ENCODE measurements around the gene NUDT4.

DNA sequence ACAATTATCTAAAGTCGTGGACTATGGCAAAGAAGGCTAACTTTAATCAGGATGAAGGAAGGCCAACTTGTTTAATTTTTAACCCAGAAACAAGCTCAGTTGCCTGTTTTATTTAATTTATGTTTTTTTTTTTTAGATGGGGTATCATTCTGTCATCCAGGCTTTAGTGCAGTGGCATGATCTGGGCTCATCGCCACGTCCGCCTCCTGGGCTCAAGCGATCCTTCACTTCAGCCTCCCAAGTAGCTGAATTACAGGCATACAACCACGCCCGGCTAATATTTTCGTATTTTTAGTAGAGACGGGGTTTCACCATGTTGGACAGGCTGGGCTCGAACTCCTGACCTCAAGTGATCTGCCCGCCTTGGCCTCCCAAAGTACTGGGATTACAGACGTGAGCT is 19.7 kb downstream of the NUDT4 start:
- TF ChIP-seq, protein P1, sequence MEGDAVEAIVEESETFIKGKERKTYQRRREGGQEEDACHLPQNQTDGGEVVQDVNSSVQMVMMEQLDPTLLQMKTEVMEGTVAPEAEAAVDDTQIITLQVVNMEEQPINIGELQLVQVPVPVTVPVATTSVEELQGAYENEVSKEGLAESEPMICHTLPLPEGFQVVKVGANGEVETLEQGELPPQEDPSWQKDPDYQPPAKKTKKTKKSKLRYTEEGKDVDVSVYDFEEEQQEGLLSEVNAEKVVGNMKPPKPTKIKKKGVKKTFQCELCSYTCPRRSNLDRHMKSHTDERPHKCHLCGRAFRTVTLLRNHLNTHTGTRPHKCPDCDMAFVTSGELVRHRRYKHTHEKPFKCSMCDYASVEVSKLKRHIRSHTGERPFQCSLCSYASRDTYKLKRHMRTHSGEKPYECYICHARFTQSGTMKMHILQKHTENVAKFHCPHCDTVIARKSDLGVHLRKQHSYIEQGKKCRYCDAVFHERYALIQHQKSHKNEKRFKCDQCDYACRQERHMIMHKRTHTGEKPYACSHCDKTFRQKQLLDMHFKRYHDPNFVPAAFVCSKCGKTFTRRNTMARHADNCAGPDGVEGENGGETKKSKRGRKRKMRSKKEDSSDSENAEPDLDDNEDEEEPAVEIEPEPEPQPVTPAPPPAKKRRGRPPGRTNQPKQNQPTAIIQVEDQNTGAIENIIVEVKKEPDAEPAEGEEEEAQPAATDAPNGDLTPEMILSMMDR (IDR thresholded peaks at IDR 0.05), result no peak
- no peak for TF ChIP-seq POLR2A (IDR thresholded peaks at IDR 0.05)

All from testis (tissue), 2 donors.